HG02763 (cell line): ENCODE results near the gene DNASE1L3.
A peak's percentile ranks its signal among the peaks of the same experiment; 100 is the strongest.

ENCODE experiments used
- ATAC-seq: cut with Tn5 transposase; IDR thresholded peaks from one replicate; pipeline ENCODE4 v1.9.1; 2021; ENCODE audit warnings: mild to moderate bottlenecking, moderate library complexity; ENCODE audit not compliant: unreplicated experiment

Gene DNASE1L3

DNA sequence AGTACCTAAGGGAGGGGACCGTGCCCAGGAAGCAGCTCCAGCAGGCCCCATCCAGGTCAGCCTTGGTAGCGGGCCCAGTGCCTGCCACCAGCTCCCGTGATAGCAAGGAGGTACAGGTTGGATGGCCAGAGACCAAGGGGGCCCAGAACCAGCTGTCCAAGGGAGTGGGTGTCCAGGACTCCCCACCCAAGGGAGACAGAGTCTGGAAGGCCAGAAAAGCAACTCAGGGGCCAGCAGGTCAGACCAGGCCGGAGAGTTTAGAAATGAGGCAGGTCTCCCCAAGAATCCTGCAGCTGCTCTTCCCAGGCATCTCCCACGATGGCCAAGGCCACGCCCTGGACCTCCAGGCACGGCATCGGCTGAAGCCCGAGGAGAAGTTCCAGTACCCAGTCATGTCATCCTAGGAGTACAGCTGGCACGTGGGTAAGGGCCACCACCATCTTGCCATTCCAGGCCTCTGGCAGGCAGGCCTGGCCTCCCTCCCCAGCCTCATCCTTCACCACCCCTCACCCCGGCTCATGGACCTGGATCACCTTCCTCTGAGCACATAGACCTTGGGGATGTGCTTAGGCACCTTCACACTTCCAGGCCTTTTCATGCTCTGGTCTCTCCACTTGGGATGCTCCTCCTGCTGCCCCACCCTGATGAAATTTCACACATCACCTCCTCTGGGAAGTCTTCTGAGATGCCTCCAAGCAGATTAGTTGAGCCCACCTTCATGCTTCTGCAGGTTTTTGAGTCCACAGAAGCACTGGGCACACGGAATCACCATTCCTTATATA, 30.5 kb downstream of the DNASE1L3 start:
- no peak for ATAC-seq

DNA sequence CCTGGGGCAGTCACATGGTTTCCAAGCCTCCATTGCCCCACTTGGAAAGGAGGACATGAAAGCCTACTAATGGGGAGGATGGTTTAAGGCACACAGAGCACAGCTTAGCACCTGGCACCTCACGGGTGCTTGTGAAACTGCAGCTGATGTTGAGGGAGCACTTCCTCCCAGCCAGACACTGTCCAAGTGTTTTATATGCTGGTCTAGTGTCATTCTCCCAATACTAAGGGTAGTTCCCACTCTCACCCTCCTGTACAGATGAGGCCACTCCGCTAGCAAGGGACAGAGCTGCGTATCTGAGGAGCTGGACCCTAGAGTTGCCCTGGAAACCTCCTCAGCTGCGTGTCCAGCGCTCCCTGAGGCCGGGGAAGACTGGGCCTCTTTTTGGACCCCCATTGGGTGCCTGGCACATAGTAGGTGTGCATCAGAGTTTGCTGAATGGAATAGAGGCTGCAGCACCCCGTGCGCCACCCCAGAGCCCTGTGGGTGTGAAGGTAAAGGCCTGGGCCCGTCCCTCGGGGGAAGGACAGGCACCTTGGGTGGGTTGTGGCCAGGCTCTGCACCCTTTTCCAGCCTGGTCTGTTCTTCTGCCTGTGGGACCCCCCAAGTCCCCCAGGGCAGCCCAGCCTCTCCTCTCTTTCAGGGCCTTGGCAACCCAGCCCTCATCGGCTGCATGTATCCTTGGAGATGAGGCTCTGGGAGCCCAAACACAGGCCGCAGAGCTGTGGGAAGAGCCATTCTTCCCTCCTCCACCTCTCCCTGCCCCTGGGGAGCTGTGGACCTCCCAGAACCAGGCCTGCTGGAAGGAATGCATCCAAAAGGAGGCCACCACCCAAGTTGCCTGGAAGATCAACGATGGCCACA, 31.3 kb downstream of the DNASE1L3 start:
- ATAC-seq, result no peak

DNA sequence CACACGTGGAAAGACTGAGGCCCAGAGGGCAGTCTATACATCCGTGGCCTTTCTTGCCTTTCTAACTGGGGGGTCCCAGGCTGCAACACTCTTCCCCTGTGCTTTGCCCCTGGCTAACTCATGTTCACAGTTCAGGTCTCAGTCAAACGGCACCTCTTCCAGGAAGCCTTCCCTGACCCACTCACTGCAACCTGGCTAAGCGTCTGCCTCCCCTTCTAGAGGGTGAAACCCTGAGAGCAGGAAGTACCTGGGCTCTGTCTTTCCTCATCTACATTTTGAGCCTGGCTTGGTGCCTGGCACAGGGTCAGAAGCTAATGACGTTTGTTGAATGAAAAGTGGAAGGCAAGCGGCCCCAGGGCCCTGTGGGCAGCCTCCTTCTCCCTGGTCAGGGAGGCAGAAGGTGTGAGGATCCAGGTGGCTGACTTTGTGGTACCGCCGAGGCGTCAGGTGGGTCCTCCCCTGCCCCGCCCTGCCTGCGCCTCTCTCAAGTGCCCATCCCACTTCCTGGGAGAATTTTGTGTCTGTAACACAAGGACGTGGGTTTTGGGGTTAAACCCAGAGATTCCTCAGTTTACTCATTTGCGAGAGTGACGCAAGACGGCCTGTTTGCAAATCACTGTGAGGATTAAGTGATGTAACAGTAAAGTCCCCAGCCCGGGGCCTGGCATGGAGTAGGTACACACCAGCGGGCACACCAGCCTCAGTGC, 32.1 kb downstream of the DNASE1L3 start:
- no peak for ATAC-seq

DNA sequence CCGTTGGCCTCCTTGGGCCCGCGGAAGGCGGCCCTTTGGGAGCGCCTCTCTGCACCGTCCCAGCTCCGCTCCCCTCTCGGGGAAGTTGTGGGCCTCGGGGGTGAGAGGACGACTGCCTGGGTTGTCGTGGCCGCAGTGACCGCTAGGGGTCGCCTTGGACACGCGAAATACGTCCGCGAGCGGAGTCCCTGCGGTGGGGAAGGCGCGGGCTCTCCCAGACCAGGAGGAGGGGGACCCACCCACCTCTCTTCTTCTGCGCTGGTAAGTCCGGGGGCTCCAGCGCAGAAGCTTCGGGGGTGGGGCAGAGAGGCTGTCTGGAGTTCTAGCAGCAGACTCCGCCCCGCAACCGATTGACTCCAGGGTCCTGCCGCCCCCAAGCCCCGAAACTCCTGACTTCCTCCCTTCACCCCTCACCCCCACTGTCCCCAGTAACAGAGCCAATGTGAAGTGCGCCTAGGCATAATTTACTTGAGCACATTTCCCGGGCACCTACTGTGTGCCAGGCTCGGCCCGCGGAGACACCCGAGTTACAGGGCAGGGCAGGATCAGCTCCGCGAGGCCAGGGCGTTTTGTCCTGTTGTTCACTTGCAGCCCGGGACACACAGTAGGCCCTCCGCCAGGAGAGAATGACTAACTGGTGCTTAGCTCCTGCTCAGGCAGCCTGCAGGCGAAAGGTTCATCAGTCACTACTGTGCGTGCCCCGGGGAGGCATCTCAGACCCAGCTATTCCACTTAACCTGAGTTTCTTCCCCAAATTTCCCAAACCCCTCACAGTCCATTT, 32.8 kb downstream of the DNASE1L3 start:
- peak; percentile 80 for ATAC-seq

DNA sequence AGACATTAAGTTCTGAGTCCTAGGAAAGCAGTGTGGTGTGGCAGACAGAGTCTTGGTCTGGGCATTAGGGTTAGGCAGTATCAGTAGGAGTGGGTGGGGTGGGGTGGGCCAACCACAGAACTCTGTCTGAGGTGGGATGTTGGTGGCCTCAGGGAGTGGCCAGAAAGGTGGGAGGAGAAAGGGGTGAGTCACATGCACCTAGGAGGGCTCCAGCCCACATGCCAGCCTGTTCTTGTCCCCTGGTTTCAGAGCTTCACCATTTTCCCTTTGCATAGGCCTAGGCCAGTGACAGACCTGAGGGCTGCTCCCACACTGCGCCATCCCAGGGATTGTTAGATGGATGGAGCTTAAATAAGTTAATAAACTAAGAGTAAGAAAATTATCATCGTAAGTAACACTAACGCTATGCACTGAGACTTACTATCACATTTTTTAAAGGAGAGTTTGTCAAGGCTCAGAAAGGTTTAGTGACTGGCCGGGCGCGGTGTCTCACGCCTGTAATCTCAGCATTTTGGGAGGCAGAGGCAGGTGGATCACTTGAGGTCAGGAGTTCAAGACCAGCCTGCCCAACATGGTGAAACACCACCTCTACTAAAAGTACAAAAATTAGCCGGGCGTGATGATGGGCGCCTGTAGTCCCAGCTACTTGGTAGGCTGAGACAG, 33.8 kb downstream of the DNASE1L3 start:
- no peak for ATAC-seq

DNA sequence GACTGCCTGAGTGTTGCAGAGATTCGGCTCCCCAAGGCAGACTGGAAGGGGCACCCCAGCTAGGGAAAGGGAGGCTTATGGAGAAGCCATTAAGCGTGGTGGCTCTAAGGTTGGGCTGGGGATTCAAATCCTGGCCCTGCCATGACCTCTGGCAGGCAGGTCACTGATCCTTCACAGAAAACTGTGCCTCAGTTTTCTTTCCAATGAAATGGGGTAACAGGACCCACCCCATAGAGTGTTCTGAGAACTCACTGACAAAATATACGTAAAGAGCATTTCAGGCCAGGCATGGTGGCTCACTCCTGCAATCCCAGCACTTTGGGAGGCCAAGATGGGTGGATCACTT, 34.6 kb downstream of the DNASE1L3 start:
- no peak for ATAC-seq

DNA sequence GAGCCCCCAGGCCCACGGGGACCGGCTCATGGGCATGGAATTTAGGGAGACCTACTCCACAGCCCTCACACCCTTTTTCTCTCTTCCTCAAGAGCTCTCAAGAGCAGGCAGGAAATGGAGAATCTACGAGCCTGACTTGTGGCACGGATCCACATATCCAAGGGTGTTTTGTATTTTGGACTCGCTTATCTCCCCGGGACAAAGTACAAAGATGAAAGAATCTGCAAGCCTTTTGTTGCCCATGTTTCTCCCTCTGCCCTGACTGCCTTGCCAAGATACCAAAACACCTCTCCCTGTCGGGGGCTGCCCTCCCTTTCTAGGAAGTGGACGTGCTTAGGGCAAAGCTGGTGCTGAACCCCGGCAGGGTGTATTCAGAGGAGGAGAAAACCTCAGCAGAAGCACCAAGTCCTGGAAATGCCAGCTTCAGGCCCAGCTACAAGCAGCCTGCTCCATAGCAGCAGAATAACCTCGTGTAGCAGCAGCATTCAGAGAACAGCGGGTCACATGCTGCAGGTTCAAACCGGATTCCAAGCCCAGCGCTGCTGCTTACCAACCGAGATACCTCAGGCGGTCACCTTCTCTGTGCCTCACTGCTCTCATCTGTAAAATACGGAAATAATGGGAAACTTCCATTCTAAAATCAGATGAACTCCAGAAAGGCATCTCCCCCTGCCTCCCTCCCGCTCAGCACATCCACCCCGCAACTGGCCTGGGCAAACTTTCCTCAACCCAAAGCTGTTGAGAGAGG, 35.2 kb downstream of the DNASE1L3 start:
- no peak for ATAC-seq

DNA sequence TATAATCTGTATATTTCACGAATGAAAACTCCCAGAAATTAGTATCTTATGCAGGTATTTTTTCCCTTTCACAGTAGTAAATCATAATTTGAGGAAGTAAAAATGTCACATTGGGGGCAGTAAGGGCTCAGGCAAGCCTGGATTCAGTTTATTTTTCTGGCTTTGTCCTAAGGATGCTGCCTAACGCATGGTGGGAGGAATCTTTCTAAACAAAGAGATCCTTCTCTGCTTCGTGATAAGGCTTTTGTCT, 35.7 kb downstream of the DNASE1L3 start:
- no peak for ATAC-seq

DNA sequence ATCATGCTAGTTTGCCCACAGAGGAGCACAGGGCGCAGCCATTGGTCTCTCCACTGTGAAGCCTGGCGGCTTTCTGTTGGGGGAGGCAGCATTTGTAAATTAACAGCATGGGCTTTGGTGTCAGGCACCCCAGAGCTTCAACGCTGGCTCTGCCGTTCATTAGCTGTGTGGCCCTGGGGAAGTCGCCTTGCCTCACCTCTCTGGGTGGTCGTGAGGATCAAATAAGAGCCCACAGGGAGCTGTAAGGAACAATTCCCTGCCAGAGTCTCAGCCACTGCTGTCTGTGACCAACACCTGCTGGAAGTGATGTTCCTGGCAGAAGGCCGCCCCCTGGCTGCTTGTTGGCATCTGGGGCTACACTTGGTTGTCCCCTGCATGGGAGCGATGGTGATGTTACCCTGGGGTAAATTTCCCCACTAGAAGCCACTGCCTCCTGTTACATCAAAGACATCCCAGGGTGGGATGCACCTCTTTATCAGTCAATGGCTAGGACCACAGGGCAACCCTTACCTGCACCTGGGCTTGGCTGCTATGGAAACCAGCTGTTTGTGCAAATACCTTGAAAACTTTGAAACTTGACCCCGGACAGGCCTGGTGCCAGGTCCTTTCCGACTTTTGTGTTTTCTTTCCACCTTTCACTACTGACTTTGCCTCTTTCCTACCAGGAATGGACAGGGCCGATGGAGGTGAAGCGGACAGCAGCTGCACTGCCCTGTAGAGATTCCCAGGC, 36.9 kb downstream of the DNASE1L3 start:
- no peak for ATAC-seq

DNA sequence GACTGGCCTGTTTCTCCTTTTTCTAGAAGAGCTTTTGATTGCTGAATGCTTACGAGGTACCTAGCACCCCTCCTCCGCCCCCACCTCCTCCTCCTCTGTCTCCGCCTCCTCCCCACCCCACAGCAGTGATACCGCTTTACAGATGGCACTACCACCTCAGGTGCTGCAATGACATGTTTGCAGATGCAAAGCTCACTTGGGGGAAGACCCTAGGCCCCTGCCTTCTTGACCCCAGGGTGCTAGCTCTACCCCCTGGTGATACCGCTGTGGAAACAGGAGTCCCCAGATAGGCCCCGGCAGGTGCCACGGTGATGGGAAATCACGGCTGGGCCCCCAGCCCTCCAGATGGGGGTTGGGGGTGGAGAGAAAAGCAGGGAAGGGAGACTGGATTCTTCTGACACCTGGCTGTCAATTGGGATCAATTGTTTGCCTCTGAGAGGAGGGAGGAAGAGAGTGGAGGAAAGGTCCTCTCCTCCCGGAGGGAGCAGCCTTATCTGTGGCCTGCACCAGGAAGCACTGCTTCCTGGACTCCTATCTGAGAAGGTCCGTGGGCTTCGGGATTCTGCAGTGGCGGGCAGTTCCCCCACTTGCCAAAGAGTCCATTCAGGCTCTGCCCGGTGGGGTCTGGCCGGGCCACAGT, 37.6 kb downstream of the DNASE1L3 start:
- no peak for ATAC-seq

DNA sequence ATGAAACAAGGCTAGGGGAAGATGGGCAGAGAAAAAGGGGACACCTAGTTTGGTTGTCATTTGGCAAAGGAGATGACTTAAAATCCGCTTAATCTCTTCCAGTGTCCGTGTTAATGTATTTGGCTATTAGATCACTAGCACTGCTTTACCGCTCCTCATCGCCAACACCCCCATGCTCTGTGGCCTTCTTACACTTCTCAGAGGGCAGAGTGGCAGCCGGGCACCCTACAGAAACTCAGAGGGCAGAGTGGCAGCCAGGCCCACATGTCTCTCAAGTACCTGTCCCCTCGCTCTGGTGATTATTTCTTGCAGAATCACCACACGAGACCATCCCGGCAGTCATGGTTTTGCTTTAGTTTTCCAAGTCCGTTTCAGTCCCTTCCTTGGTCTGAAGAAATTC, 39.6 kb downstream of the DNASE1L3 start:
- ATAC-seq, result no peak

DNA sequence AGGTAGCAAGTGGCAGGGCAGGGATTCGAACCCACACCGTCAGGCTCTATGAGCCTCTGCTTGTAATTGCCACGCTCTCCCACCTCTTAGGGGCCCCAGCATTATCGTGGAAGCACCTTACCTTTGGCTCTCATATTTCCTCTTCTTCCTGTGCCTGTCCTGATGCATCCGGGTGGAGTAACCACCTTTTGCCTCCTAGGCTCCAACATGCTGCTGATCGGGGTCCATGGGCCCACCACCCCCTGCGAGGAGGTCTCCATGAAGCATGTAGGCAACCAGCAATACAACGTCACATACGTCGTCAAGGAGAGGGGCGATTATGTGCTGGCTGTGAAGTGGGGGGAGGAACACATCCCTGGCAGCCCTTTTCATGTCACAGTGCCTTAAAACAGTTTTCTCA, 40.4 kb downstream of the DNASE1L3 start:
- no peak for ATAC-seq

DNA sequence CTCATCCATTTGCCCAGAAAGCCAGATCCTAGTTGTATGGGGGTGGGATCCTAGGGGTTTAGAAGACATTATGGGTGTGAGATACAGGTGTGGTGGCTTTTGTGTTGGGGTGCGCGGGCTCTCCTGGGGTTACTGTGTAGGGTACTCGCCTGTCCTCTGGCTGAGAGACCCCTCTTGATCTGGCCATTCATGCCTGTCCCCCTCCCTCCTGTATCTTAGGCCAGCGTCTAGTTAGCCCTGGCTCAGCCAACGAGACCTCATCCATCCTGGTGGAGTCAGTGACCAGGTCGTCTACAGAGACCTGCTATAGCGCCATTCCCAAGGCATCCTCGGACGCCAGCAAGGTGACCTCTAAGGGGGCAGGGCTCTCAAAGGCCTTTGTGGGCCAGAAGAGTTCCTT, 41.4 kb downstream of the DNASE1L3 start:
- ATAC-seq, result no peak

DNA sequence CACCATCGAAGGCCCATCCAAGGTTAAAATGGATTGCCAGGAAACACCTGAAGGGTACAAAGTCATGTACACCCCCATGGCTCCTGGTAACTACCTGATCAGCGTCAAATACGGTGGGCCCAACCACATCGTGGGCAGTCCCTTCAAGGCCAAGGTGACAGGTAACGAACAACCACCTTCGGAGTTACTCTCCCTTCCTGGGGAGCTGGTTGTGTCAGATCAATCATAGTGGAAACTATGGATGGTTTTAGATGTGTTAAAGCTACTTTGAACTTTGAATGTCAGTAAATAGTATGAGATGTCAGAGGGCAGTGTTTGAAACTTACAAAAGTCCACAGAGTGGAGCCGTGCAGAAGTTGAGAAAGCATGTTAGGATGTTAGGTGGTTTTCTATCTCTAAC, 42.3 kb downstream of the DNASE1L3 start:
- ATAC-seq, result no peak

DNA sequence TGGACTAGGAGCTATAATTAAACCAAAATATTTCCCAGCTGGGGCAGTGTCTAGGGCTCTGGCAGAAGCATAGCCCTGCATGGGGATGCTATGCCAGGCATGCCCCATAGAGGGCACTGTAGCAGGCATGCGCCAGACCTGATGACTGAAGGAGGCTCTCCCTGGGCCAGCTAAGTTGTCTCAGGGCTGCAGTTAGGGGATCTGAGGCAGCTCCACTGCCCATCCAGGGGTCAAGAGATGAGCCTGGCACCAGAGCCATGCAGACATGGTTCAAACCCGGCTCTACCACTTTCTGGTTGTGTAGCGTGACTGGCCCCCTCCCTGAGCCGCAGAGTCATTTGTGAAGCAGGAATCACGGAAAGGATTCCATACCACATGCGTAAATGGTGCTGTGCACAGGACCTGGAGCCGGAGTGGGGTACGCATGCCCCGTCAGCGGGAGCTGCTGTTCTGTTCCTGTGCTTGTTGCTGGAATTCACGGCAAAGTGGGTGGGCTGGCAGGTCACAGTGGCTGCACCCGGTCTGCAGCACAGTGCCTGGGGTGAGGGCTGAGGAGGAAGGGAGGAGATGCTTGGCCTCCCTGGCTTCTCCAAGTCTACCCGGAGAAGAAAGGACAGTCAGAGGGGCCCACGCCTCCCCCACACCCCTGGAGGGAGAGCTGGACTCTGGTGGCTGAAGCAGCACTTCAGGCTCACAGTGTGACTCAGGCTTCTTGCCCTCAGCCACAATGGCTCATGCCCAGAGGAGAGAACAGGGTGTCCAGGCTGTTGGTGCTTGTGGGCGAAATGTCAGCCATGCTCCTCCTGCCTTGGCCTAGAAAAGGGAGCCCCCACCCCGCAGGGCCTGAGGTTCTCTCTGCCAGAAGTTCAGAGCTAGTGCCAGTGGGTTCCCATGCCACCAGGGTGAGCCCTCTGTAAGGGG, 43.1 kb downstream of the DNASE1L3 start:
- ATAC-seq, result no peak

DNA sequence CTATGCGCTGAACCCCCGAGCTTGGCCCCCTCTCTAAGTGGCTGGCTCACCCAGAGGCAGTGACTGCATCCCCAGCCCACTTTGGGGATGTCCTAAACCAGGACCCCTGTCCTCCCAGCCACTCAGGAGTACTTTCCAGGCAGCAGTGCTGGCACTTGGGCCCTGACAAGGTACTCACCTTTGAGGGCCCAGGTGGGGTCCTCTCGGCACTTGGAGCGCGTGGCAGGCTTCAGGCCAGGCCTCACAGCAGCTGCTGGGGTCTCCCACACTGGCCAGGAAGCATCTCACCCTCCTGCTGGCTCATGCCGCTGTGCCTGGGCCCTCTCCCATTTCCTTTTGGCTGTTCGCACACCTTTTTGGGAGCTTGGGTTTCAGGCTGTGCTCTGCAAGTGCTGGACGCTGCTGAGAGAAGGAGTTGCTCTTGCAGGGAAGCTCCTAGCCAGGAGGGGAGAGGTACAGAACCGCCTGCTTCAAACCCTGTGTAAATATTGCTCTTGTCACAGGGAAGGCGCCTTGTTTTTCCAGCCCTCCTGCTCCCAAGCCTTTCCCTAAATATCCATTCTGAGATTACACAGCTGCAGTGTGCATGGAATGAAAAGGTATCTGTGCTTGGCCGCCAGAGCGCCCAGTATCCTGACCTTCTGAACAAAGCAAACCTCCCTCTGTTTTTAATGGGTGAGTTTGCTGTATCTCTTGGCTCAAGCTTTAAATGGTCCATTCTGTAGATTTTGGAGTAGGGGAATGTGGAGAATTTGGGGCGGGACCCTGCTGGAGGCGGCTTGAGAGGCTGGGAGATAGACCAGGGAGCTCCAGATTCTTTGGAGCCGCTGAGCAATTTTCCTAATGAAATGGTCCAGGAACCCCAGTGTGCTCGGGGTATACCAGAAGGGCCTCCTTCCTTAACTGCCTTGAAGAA, 45.6 kb downstream of the DNASE1L3 start:
- no peak for ATAC-seq
